Measurements from ENCODE around the gene CLCF1. TPM values are rescaled to one million over a fixed set of nuclear protein-coding genes. Genes with fewer than 3 reads are reported as not detected.
"Not testable (repeated sequence)": the region's sequence is repeated elsewhere in the genome, so short reads cannot be mapped to it uniquely, and the experiment has no call there.

CLCF1 gene
- total RNA-seq, 4 donors from 2014 or later: 2.2 to 3.3 (median 2.5) TPM

GRCh38 chr11:67406420-67406968, 33.1 kb upstream of the CLCF1 start:
- WGBS, 2 donors: 81 to 82% methylated on average over 12 to 13 of the region's 18 CpGs
- DNase-seq (ENCODE audit: low spot score in 2 of 2): no peak
- intact Hi-C loops (cut with DNase I; ENCODE audit: low total_unique reads): no loop called here
- H3K4me3 ChIP-seq (ENCODE audit: low read depth, poor library complexity, severe bottlenecking): no peak overlapping the region
- no peak for TF ChIP-seq CTCF (IDR thresholded peaks at IDR 0.05)

- no peak for TF ChIP-seq POLR2A (IDR thresholded peaks at IDR 0.05)
- TF ChIP-seq CTCF (IDR thresholded peaks at IDR 0.05): no peak
- no peak overlapping the region for H3K4me3 ChIP-seq (ENCODE audit: low read depth, poor library complexity, severe bottlenecking)
- intact Hi-C loops (cut with DNase I; ENCODE audit: low total_unique reads): no loop called here
These were observed 32.4 kb upstream of the CLCF1 start for GRCh38 chr11:67405688-67406339.

GRCh38 chr11:67405196-67405567, 31.8 kb upstream of the CLCF1 start:
- no peak for DNase-seq (ENCODE audit: low spot score in 2 of 2)
- 81 to 88% methylated on average over 6 of the region's 6 CpGs for WGBS, 2 donors
- TF ChIP-seq CTCF (IDR thresholded peaks at IDR 0.05) (no peak), POLR2A (IDR thresholded peaks at IDR 0.05) (no peak)
- H3K4me3 ChIP-seq (ENCODE audit: low read depth, poor library complexity, severe bottlenecking): no peak overlapping the region
- intact Hi-C loops (cut with DNase I; ENCODE audit: low total_unique reads): no loop called here

More at GRCh38 chr11:67405688-67406339, 32.4 kb upstream of the CLCF1 start:
- no peak for DNase-seq (ENCODE audit: low spot score in 2 of 2)
- 92% methylated on average over 7 to 9 of the region's 9 CpGs for WGBS, 2 donors

- DNase-seq (ENCODE audit: low spot score in 2 of 2): no peak
- no peak for TF ChIP-seq CTCF (IDR thresholded peaks at IDR 0.05)
- no peak for TF ChIP-seq POLR2A (IDR thresholded peaks at IDR 0.05)
- 57 to 72% methylated on average over 9 to 12 of the region's 13 CpGs for WGBS, 2 donors
- H3K4me3 ChIP-seq (ENCODE audit: low read depth, poor library complexity, severe bottlenecking): no peak overlapping the region
- intact Hi-C loops (cut with DNase I; ENCODE audit: low total_unique reads): no loop called here
These were observed 31.3 kb upstream of the CLCF1 start for GRCh38 chr11:67404515-67405195.

- intact Hi-C loops (cut with DNase I; ENCODE audit: low total_unique reads); DNase-seq (ENCODE audit: low spot score in 2 of 2); H3K4me3 ChIP-seq (ENCODE audit: low read depth, poor library complexity, severe bottlenecking): not testable (repeated sequence)
- 94 to 96% methylated on average over 9 of the region's 9 CpGs for WGBS, 2 donors
These were observed 29.7 kb upstream of the CLCF1 start for GRCh38 chr11:67403085-67403484.

GRCh38 chr11:67402192-67402839, 28.9 kb upstream of the CLCF1 start:
- DNase-seq (ENCODE audit: low spot score in 2 of 2); H3K4me3 ChIP-seq (ENCODE audit: low read depth, poor library complexity, severe bottlenecking); intact Hi-C loops (cut with DNase I; ENCODE audit: low total_unique reads): not testable (repeated sequence)
- WGBS, 2 donors: 36 to 41% methylated on average over 19 of the region's 19 CpGs

Measured in lower leg skin (tissue), 4 donors.